Ishikawa (cell line): ENCODE measurements around the gene UBE4B.

ENCODE experiments used
- CEBPB ChIP-seq: IDR thresholded peaks from 2 replicates; pipeline ENCODE4 v1.6.1; 2012
- EGR1 ChIP-seq: IDR thresholded peaks from 2 replicates; pipeline ENCODE4 v1.6.1; 2012
- EP300 ChIP-seq: IDR thresholded peaks from 2 replicates; pipeline ENCODE4 v1.6.1; 2012; ENCODE audit warnings: borderline replicate concordance
- MAX ChIP-seq: IDR thresholded peaks from 2 replicates; pipeline ENCODE4 v1.6.1; 2012
- TAF1 ChIP-seq: IDR thresholded peaks from 2 replicates; pipeline ENCODE4 v1.6.1; 2012; ENCODE audit warnings: low read depth, mild to moderate bottlenecking
- TEAD4 ChIP-seq: IDR thresholded peaks from 2 replicates; pipeline ENCODE4 v1.6.1; 2012
- YY1 ChIP-seq: IDR thresholded peaks from 2 replicates; pipeline ENCODE4 v1.6.1; 2012; ENCODE audit warnings: low read depth
- TF ChIP-seq, protein P1 (sequence below): IDR thresholded peaks from 2 replicates; pipeline ENCODE4 v1.6.1; 2012; ENCODE audit warnings: low read depth, mild to moderate bottlenecking

- TF ChIP-seq TAF1 (no peak), EGR1 (no peak), TEAD4 (no peak), CEBPB (no peak), EP300 (no peak), YY1 (no peak), MAX (no peak)
- TF ChIP-seq, protein P1, sequence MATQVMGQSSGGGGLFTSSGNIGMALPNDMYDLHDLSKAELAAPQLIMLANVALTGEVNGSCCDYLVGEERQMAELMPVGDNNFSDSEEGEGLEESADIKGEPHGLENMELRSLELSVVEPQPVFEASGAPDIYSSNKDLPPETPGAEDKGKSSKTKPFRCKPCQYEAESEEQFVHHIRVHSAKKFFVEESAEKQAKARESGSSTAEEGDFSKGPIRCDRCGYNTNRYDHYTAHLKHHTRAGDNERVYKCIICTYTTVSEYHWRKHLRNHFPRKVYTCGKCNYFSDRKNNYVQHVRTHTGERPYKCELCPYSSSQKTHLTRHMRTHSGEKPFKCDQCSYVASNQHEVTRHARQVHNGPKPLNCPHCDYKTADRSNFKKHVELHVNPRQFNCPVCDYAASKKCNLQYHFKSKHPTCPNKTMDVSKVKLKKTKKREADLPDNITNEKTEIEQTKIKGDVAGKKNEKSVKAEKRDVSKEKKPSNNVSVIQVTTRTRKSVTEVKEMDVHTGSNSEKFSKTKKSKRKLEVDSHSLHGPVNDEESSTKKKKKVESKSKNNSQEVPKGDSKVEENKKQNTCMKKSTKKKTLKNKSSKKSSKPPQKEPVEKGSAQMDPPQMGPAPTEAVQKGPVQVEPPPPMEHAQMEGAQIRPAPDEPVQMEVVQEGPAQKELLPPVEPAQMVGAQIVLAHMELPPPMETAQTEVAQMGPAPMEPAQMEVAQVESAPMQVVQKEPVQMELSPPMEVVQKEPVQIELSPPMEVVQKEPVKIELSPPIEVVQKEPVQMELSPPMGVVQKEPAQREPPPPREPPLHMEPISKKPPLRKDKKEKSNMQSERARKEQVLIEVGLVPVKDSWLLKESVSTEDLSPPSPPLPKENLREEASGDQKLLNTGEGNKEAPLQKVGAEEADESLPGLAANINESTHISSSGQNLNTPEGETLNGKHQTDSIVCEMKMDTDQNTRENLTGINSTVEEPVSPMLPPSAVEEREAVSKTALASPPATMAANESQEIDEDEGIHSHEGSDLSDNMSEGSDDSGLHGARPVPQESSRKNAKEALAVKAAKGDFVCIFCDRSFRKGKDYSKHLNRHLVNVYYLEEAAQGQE = no peak
Observed at GRCh38 chr1:10056599-10056987, 23.8 kb downstream of the UBE4B start.
